ENCODE data around the gene SLC12A7.

SLC12A7 gene

DNA sequence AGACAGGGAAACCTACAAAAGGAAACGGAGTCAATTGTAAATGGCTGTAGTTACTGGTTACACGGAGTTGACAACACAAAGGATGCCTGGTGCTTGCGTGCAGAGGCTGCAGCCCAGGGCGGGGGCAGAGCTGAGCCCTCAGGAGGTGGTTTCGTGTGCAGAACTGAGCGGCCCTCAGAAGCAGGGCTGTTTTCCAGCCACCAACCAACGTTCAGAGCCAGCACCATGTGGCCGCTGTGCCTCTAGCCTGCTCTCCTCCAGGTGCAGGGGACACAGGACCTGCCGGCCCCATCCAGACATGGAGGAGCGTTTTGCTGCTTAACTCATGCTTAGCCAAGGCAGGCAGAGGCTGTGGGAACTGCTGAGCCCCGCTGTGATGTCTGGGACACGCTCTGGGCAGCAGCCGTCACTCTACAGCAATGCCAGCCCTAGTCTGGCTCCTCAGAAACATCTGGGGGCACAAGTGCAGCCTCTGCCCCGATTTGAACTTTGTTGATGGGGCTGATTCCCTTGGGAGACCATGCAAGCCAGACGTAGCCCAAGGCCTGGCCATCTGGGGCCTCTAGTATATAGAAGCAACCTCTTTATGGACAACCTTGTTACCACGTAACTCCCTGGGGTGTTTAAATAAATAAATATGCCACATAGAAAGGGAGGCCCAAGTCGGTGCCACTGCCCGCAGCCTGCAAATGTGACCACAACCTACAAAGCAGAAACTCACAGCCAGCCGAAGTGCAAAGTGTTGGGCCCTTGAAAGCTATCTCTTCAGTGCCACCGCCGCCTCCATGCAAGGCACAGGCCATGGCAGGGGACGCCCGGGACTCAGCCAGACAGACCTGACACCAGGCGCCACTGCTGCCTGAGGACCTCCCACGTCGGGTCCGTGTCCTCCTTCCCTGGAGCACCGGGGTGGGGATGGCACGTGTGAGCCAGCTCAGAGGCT lies 61.2 kb downstream of the SLC12A7 start:
- TF ChIP-seq ZNF274 (IDR thresholded peaks at IDR 0.05; ENCODE audit: low read depth, low read length) (no peak), SUZ12 (IDR thresholded peaks at IDR 0.05; ENCODE audit: extremely low read depth, insufficient read depth, insufficient read length) (no peak), YY1 (IDR thresholded peaks at IDR 0.05; ENCODE audit: insufficient read depth, insufficient read length) (no peak)
- H3K4me3 ChIP-seq (ENCODE audit: insufficient read length, low read depth), result no peak overlapping the region
- peaks cover 2% of the 10 kb centered on the region; the same call in 1 of the 2 replicates for H3K9me3 ChIP-seq (ENCODE audit: insufficient read depth, low read length)
- H3K36me3 ChIP-seq (ENCODE audit: insufficient read depth, insufficient read length, low read length), result peaks cover 44% of the 10 kb centered on the region
- peaks cover 2% of the 10 kb centered on the region for H3K4me1 ChIP-seq (ENCODE audit: insufficient read depth, insufficient read length)
- H3K9ac ChIP-seq (ENCODE audit: insufficient read length, low read depth), result no peak overlapping the region
- H3K27me3 ChIP-seq (ENCODE audit: insufficient read depth, insufficient read length), result no peaks in the 10 kb centered on the region
- DNase-seq (ENCODE audit: low read depth, low spot score), result no peak

DNA sequence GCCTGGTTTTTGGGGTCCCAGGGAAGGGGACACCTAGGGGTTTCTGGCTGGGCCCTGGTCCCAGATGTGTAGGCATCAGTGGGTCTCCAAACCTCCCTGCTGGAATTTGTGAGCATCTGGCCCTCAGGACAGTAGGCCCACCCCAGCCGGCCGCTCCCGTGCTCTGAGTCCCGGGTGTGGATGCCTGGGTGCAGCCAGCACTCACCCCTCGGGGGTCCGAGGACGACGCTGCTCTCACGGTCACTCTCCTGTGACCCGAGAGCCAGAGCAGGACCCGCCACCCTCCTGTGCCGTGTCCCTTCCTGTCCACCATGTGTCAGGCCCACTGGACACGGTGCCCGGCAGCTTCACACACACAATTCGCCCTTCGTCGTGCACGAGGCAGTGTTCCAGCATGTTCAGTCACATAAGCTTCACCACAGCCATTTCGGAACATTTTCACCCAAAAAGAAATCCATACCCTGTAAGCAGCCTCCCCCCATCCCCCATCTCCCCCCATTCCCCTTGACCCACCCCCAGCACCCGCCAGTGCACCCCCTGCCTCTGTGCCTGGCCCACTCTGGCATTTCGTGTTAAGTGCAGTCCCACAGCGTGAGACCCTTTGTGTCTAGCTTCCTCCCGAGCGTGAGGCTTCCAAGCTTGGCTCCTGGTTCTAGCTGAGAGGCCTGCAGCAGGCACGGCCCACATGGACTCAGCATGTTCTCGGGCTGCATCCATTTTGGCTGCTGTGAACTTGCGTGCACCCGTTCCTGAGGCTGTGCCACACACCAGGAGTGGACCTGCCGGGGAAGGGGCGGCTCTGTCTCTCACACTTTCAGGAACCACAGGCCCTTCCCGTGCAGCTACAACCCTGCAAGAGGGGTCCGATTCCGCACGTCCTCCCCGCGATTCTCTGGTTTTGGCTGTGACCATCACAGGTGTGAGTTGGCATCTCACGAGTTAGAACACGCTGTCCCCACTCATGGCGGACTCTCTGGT lies 62.7 kb downstream of the SLC12A7 start:
- H3K27me3 ChIP-seq (ENCODE audit: insufficient read depth, insufficient read length), result no peaks in the 10 kb centered on the region
- DNase-seq (ENCODE audit: low read depth, low spot score), result no peak
- H3K9me3 ChIP-seq (ENCODE audit: insufficient read depth, low read length), result peaks cover 17% of the 10 kb centered on the region
- no peak overlapping the region for H3K4me3 ChIP-seq (ENCODE audit: insufficient read length, low read depth)
- no peak overlapping the region for H3K9ac ChIP-seq (ENCODE audit: insufficient read length, low read depth)
- H3K4me1 ChIP-seq (ENCODE audit: insufficient read depth, insufficient read length), result no peaks in the 10 kb centered on the region
- no peak for TF ChIP-seq ZNF274 (IDR thresholded peaks at IDR 0.05; ENCODE audit: low read depth, low read length)
- TF ChIP-seq SUZ12 (IDR thresholded peaks at IDR 0.05; ENCODE audit: extremely low read depth, insufficient read depth, insufficient read length), result no peak
- TF ChIP-seq YY1 (IDR thresholded peaks at IDR 0.05; ENCODE audit: insufficient read depth, insufficient read length), result no peak
- peaks cover 34% of the 10 kb centered on the region for H3K36me3 ChIP-seq (ENCODE audit: insufficient read depth, insufficient read length, low read length)

DNA sequence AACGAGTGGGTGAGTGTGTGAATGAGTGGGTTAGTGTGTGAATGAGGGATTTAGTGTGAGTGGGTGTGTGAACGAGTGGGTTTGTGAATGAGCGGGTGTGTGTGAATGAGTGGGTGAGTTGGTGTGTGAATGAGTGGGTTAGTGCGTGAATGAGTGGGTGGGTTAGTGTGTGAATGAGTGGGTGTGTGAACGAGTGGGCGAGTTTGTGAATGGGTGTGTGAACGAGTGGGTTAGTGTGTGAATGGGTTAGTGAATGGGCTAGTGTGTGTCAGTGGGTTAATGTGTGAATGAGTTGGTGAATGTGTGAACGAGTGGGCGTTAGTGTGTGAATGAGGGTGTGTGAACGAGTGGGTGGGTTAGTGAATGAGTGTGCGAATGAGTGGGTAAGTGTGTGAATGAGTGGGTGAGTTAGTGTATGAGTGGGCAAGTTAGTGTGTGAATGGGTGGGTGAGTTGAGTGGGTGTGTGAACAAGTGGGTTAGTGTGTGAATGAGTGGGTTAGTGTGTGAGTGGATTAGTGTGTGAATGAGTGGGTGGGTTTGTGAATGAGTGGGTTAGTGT lies 63.6 kb downstream of the SLC12A7 start:
- Histone ChIP-seq H3K36me3 (ENCODE audit: insufficient read depth, insufficient read length, low read length) (peaks cover 26% of the 10 kb centered on the region), H3K9ac (ENCODE audit: insufficient read length, low read depth) (no peak overlapping the region), H3K4me1 (ENCODE audit: insufficient read depth, insufficient read length) (no peaks in the 10 kb centered on the region), H3K27me3 (ENCODE audit: insufficient read depth, insufficient read length) (no peaks in the 10 kb centered on the region), H3K9me3 (ENCODE audit: insufficient read depth, low read length) (peaks cover 19% of the 10 kb centered on the region), H3K4me3 (ENCODE audit: insufficient read length, low read depth) (no peak overlapping the region)
- DNase-seq (ENCODE audit: low read depth, low spot score), result no peak
- TF ChIP-seq ZNF274 (IDR thresholded peaks at IDR 0.05; ENCODE audit: low read depth, low read length), result no peak
- TF ChIP-seq SUZ12 (IDR thresholded peaks at IDR 0.05; ENCODE audit: extremely low read depth, insufficient read depth, insufficient read length), result no peak
- TF ChIP-seq YY1 (IDR thresholded peaks at IDR 0.05; ENCODE audit: insufficient read depth, insufficient read length), result no peak

DNA sequence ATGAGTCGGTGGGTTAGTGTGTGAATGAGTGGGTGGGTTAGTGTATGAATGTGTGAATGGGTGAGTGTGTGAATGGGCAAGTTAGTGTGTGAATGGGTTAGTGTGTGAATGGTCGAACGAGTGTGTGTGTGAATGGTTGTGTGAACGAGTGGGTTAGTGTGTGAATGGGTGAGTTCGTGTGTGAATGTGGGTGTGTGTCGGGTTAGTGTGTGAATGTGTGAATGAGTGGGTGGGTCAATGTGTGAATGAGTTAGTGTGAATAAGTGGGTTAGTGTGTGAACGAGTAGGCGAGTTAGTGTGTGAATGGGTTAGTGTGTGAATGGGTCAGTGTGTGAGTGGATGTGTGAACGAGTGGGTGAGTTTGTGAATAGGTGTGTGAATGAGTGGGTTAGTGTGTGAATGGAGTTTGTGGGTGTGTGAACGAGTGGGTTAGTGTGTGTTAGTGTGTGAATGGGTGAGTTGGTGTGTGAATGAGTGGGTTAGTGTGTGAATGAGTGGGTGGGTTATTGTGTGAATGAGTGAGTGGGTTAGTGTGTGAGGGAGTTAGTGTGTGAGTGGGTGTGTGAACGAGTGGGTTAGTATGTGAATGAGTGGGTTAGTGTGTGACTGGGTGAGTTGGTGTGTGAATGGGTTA lies 64.4 kb downstream of the SLC12A7 start:
- TF ChIP-seq YY1 (IDR thresholded peaks at IDR 0.05; ENCODE audit: insufficient read depth, insufficient read length) (no peak), ZNF274 (IDR thresholded peaks at IDR 0.05; ENCODE audit: low read depth, low read length) (no peak), SUZ12 (IDR thresholded peaks at IDR 0.05; ENCODE audit: extremely low read depth, insufficient read depth, insufficient read length) (no peak)
- H3K9ac ChIP-seq (ENCODE audit: insufficient read length, low read depth), result no peak overlapping the region
- H3K9me3 ChIP-seq (ENCODE audit: insufficient read depth, low read length), result peaks cover 27% of the 10 kb centered on the region
- DNase-seq (ENCODE audit: low read depth, low spot score), result no peak
- H3K4me1 ChIP-seq (ENCODE audit: insufficient read depth, insufficient read length), result no peaks in the 10 kb centered on the region
- no peaks in the 10 kb centered on the region for H3K27me3 ChIP-seq (ENCODE audit: insufficient read depth, insufficient read length)
- no peak overlapping the region for H3K4me3 ChIP-seq (ENCODE audit: insufficient read length, low read depth)
- peaks cover 18% of the 10 kb centered on the region for H3K36me3 ChIP-seq (ENCODE audit: insufficient read depth, insufficient read length, low read length)

DNA sequence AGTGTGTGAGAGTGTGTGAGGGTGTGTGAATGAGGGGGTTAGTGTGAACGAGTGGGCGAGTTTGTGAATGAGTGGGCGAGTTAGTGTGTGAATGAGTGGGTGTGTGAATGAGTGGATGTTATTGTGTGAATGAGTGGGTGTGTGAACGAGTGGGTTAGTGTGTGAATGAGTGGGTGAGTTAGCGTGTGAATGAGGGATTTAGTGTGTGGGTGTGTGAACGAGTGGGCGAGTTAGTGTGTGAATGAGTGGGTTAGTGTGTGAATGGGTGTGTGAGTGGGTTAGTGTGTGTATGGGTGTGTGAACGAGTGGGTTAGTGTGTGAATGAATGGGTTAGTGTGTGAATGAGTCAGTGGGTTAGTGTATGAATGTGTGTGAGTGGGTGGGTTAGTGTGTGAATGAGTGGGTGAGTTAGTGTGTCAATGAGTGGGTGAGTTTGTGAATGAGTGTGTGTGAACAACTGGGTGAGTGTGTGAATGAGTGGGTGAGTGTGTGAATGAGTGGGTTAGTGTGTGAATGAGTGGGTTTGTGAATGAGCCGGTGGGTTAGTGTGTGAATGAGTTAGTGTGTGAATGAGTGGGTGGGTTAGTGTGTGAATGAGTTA lies 65.8 kb downstream of the SLC12A7 start:
- TF ChIP-seq SUZ12 (IDR thresholded peaks at IDR 0.05; ENCODE audit: extremely low read depth, insufficient read depth, insufficient read length) (no peak), ZNF274 (IDR thresholded peaks at IDR 0.05; ENCODE audit: low read depth, low read length) (no peak), YY1 (IDR thresholded peaks at IDR 0.05; ENCODE audit: insufficient read depth, insufficient read length) (no peak)
- Histone ChIP-seq H3K36me3 (ENCODE audit: insufficient read depth, insufficient read length, low read length) (peaks cover 5% of the 10 kb centered on the region), H3K27me3 (ENCODE audit: insufficient read depth, insufficient read length) (no peaks in the 10 kb centered on the region), H3K4me3 (ENCODE audit: insufficient read length, low read depth) (no peak overlapping the region), H3K4me1 (ENCODE audit: insufficient read depth, insufficient read length) (no peaks in the 10 kb centered on the region), H3K9ac (ENCODE audit: insufficient read length, low read depth) (no peak overlapping the region), H3K9me3 (ENCODE audit: insufficient read depth, low read length) (peaks cover 28% of the 10 kb centered on the region)
- no peak for DNase-seq (ENCODE audit: low read depth, low spot score)

DNA sequence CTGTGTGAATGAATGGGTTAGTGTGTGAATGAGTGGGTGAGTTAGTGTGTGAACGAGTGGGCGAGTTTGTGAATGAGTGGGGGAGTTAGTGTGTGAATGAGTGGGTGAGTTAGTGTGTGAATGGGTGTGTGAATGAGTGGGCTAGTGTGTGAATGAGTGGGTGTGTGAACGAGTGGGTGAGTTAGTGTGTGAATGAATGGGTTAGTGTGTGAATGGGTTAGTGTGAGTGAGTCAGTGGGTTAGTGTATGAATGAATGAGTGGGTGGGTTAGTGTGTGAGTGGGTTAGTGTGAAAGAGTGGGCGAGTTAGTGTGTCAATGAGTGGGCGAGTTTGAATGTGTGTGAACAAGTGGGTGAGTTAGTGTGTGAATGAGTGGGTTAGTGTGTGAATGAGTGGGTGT lies 67.7 kb downstream of the SLC12A7 start:
- no peaks in the 10 kb centered on the region for H3K27me3 ChIP-seq (ENCODE audit: insufficient read depth, insufficient read length)
- no peak overlapping the region for H3K9ac ChIP-seq (ENCODE audit: insufficient read length, low read depth)
- no peaks in the 10 kb centered on the region for H3K36me3 ChIP-seq (ENCODE audit: insufficient read depth, insufficient read length, low read length)
- no peak for DNase-seq (ENCODE audit: low read depth, low spot score)
- H3K9me3 ChIP-seq (ENCODE audit: insufficient read depth, low read length), result peaks cover 39% of the 10 kb centered on the region
- TF ChIP-seq SUZ12 (IDR thresholded peaks at IDR 0.05; ENCODE audit: extremely low read depth, insufficient read depth, insufficient read length) (no peak), ZNF274 (IDR thresholded peaks at IDR 0.05; ENCODE audit: low read depth, low read length) (no peak), YY1 (IDR thresholded peaks at IDR 0.05; ENCODE audit: insufficient read depth, insufficient read length) (no peak)
- no peaks in the 10 kb centered on the region for H3K4me1 ChIP-seq (ENCODE audit: insufficient read depth, insufficient read length)
- H3K4me3 ChIP-seq (ENCODE audit: insufficient read length, low read depth), result no peak overlapping the region

Measured in NT2/D1 (cell line).